GM19452 (cell line): ENCODE data around the gene STAG1.
"Not testable (repeated sequence)": the region's sequence is repeated elsewhere in the genome, so short reads cannot be mapped to it uniquely, and the experiment has no call there.

Source experiments
- ATAC-seq: cut with Tn5 transposase; IDR thresholded peaks from one replicate; pipeline ENCODE4 v1.9.1; 2021; ENCODE audit not compliant: unreplicated experiment

Gene STAG1

GRCh38 chr3:136708333-136708985 lies 43.7 kb downstream of the STAG1 start:
- ATAC-seq = no peak

DNA sequence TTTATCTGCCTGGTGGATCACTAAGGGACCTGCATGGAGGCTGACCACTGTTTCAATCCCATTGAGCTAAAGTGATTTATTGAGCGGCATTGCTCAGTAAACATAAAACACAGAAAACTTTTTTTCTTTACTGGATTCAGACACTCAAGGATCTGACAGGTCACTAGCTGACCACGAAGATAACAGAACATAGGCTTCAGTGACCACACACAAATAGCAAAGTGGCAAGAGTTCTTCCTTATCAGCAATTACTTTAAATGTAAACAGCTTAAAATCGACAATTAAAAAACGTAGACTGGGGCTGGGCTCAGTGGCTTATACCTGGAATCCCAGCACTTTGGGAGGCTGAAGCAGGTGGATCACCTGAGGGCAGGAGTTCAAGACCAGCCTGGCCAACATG lies 48.7 kb downstream of the STAG1 start:
- ATAC-seq = no peak

DNA sequence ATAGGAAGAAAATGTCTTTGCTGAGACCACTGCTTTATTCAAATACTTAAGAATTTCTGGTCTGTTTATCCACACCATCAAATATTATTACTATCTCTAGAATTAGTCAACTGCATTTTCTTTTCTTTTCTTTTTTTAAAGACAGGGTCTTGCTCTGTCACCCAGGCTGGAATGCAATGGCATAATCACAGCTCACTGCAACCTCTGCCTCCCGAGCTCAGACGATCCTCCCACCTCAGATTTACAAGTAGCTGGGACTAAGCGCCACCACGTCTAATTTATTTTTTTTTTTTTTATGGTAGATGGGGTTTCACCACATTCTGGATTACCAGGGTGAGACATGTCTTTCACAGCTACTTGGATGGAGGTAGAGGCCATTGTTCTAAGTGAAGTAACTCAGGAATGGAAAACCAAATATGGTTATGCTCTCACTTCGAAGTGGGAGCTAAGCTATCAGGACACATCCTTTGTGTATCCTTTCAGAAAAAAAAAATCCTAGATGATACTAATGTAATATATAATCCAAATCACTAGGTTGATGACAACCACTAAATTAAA lies 52.8 kb downstream of the STAG1 start:
- ATAC-seq = no peak

DNA sequence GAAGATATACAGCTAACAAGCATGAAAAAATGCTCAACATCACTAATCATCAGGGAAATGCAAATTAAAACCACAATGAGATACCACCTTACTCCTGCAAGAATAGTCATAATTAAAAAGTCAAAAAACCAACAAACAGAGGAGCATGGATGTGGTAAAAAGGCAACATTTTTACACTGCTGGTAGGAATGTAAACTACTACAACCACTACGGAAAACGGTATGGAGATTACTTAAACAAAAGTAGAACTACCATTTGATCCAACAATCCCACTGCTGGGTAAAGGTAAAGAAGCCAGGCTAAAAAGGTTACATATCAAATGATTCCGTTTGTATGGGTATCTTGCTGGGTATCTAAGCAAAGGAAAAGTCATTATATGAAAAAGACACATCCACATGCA lies 53.8 kb downstream of the STAG1 start:
- no peak for ATAC-seq

DNA sequence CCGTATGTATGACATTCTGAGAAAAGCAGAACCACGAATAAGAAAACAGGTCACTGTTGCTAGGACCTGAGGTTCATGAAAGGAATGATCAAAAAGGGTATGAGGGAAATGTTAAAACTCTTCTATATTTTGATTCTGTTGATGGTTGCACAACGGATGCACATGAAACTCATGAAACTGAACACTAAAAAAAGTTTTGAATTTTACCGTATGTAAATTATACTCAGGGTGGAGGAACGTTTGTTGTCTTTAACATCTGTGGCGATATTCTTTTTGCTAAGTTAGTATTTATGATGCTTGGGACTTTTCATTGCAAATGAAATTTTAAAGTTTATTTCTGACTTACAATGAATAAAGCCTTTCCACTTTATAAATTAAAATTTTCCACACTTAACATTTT lies 55.4 kb downstream of the STAG1 start:
- no peak for ATAC-seq

DNA sequence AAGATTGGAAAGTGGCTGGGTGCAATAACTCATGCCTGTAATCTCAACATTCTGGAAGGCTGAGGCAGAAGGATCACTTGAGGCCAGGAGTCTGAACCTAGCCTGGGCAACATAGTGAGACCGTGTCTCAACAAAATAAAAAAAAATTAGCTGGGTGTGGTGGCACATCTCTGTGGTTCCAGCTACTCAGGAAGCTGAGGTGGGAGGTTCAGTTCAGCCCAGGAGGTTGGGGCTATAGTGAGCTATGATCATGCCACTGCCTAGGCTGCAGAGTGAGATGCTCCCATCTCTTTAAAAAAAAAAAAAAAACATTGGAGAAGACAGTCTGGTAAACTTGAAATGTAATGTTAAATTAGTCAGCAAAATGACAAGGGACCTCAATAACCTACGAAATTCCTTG lies 57.9 kb downstream of the STAG1 start:
- ATAC-seq = no peak

DNA sequence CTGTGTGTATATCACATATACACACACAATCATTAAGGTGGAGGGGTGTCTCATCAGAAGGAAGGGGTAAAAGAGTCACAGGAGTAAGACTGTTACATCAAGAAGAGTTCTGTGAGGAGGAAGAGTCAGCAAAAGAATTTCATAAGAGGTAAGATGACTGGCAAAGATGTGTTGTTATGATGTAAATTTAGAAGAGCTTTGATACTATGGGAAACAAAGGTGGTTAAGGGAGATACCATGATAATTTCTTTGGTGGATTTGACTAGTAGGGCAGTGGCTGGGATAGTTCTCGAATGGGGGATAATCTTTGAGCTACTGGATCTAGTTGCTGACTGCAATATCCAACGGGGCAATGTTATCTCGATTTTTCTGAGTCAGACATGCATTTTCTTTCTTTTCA lies 61.6 kb downstream of the STAG1 start:
- no peak for ATAC-seq

DNA sequence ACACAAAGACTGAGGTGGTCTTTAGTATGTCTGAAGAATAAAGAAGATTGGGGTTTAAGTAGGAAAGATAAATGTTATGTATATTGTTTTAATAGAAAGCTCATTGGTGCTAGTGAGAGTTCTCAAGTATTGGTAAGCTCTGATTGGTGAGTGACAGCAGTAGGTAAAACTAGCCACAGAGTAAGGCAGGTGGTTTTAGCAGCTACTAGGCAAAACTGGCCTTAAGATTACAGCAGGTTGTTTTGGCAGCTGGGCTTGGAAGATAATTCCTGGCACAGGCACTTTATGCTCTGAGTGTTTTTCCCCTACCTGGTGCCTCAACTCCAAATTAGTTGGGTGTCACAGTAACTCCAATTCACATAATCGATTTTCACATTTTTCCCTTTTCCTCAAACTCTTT lies 66.3 kb downstream of the STAG1 start:
- no peak for ATAC-seq

GRCh38 chr3:136682740-136683312 lies 69.4 kb downstream of the STAG1 start:
- ATAC-seq = no peak

- no peak for ATAC-seq
Observed at GRCh38 chr3:136678981-136679380, 73.2 kb downstream of the STAG1 start.

- no peak for ATAC-seq
Observed at GRCh38 chr3:136676009-136676408, 76.2 kb downstream of the STAG1 start.

- no peak for ATAC-seq
Observed at GRCh38 chr3:136675150-136675858, 76.9 kb downstream of the STAG1 start.

- no peak for ATAC-seq
Observed at GRCh38 chr3:136672457-136672856, 79.7 kb downstream of the STAG1 start.

DNA sequence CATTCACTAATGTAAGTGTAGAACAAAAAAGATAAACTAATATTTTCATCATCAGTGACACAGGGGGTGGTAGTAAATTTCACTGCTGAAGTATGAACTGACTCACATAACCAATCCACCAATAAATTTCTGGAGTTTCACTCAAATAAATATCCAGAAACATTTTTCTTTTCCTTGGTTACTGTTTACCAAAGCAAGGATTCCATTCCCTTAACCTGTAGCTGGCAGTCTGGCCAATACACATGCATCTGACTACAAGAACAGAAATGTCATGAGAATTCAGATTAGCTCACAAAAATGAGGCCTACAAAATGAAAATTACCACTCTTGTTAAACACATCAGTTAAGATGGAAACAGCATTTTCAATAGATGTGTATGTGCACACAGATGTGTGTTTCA lies 80.3 kb downstream of the STAG1 start:
- ATAC-seq = no peak

DNA sequence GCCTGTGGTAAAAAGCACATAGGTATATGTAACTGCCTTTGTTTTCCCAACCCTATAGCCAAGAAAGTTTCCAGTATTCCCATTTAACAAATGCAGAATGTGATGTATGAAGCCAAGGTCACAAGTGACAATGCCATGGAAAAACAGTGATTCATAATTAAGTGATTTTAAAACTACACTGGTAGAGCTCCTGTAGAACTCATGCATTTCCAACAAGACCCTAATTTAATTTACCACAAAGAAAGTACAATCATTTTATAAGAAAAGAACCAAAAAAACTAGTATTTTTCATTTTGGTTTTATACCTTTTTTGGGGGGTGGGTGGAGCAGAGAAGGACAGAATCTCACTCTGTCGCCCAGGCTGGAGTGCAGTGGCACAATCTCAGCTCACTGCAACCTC lies 82.0 kb downstream of the STAG1 start:
- no peak for ATAC-seq

GRCh38 chr3:136667081-136667480 lies 85.1 kb downstream of the STAG1 start:
- no peak for ATAC-seq

DNA sequence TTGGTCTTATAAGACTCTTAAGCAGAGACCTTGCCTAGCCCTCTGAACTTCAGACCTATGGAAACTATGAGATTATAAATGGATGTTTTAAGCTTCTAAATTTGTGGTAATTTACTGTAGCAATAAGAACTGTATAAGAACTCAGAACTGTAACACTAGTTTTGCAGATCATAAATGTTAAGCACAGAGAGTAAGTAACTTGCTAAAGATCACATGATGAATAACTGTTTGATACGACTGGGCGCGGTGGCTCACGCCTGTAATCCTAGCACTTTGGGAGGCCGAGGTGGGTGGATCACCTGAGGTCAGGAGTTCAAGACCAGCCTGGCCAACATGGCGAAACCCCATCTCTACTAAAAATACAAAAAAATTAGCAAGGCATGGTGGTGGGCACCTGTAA lies 85.9 kb downstream of the STAG1 start:
- ATAC-seq = not testable (repeated sequence)

DNA sequence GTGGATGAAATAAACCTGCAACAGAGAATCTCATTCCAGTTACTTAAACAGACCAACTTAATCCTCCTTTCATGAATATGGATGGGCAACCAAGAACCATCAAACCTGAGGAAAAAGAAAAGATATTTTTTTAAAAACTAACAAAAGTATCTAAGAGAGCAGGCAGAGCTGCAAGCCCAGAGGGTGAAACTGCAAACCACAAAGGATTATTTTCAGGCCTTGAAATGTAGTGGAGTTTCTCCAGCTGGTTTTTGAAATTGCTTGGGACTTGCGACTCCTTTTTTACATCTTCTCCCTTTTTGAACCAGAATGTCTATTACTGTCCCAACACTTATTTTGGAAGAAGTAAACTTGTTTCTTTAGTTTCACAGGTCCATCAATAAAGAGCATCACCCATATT lies 87.4 kb downstream of the STAG1 start:
- no peak for ATAC-seq

GRCh38 chr3:136661282-136661681 lies 90.9 kb downstream of the STAG1 start:
- no peak for ATAC-seq

GRCh38 chr3:136658946-136659682 lies 93.1 kb downstream of the STAG1 start:
- no peak for ATAC-seq

DNA sequence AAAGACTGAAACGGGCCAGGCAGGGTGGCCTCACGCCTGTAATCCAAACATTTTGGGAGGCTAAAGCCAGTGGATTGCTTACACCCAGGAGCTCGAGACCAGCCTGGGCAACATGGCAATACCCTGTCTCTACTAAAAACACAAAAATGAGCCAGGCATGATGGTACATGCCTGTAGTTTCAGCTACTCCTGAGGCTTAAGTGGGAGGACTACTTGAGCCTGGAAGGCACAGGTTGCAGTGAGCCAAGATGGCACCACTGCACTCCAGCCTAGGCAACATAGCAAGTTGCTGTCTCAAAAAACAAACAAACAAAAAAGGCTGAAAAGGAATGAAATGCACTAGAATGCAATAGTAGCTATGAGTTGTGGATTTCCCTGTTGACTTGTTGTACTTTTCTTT lies 94.7 kb downstream of the STAG1 start:
- no peak for ATAC-seq

GRCh38 chr3:136653628-136654027 lies 98.5 kb downstream of the STAG1 start:
- ATAC-seq = no peak
